GM23248 (cell line): ENCODE measurements around the gene ARHGAP10. TPM values are rescaled to one million over a fixed set of nuclear protein-coding genes. Genes with fewer than 3 reads are reported as not detected.

Source experiments
- DNase-seq: peaks from one replicate; pipeline ENCODE4 v3.0.0-alpha.2; 2015
- H2AFZ ChIP-seq: fragments of 200-600 bp; sonication (generic); 2 replicates; pipeline ENCODE4 v1.6.1; 2016; ENCODE audit warnings: antibody characterized with exemption
- H3F3A ChIP-seq: fragments of 200-600 bp; sonication (generic); 2 replicates; pipeline ENCODE4 v1.6.1; 2016; ENCODE audit warnings: mild to moderate bottlenecking, antibody characterized with exemption, mixed run types; ENCODE audit not compliant: insufficient read depth
- H3K27ac ChIP-seq: fragments of 200-600 bp; sonication (generic); 2 replicates; pipeline ENCODE4 v1.5.1; 2016; ENCODE audit warnings: mild to moderate bottlenecking
- H3K27me3 ChIP-seq: fragments of 200-600 bp; sonication (generic); replicated peaks from 2 replicates; pipeline ENCODE4 v1.6.1; 2016; ENCODE audit warnings: mild to moderate bottlenecking; ENCODE audit not compliant: insufficient read depth
- H3K36me3 ChIP-seq: fragments of 200-600 bp; sonication (generic); 2 replicates; pipeline ENCODE4 v1.6.1; 2016; ENCODE audit warnings: low read depth, mild to moderate bottlenecking
- H3K4me1 ChIP-seq: fragments of 200-600 bp; sonication (generic); 2 replicates; pipeline ENCODE4 v1.6.1; 2016; ENCODE audit warnings: mild to moderate bottlenecking; ENCODE audit not compliant: insufficient read depth
- H3K4me2 ChIP-seq: fragments of 200-600 bp; sonication (generic); one replicate; pipeline ENCODE4 v1.6.1; 2016; ENCODE audit warnings: mild to moderate bottlenecking; ENCODE audit not compliant: unreplicated experiment
- H3K4me3 ChIP-seq: fragments of 200-600 bp; sonication (generic); 2 replicates; pipeline ENCODE4 v1.5.1; 2016; ENCODE audit warnings: mild to moderate bottlenecking
- H3K79me2 ChIP-seq: fragments of 200-600 bp; sonication (generic); 2 replicates; pipeline ENCODE4 v1.6.1; 2016; ENCODE audit warnings: mild to moderate bottlenecking; ENCODE audit not compliant: insufficient read depth
- H3K9ac ChIP-seq: fragments of 200-600 bp; sonication (generic); 2 replicates; pipeline ENCODE4 v1.6.1; 2016; ENCODE audit warnings: mild to moderate bottlenecking
- H3K9me2 ChIP-seq: fragments of 200-600 bp; sonication (generic); 2 replicates; pipeline ENCODE4 v1.6.1; 2016; ENCODE audit warnings: mixed run types, mild to moderate bottlenecking, moderate library complexity; ENCODE audit not compliant: insufficient read depth
- H3K9me3 ChIP-seq: fragments of 200-600 bp; sonication (generic); one replicate; pipeline ENCODE4 v1.6.1; 2017; ENCODE audit warnings: low read depth
- H4K20me1 ChIP-seq: fragments of 200-600 bp; sonication (generic); 2 replicates; pipeline ENCODE4 v1.6.0; 2016; ENCODE audit not compliant: insufficient read depth
- EZH2 ChIP-seq: fragments of 200-600 bp; sonication (generic); IDR thresholded peaks from 2 replicates; pipeline ENCODE4 v1.6.1; 2018; ENCODE audit warnings: antibody characterized with exemption, mild to moderate bottlenecking; ENCODE audit not compliant: insufficient read depth, poor library complexity, severe bottlenecking
- EZH2phosphoT487 ChIP-seq: fragments of 200-600 bp; sonication (generic); IDR thresholded peaks from 2 replicates; pipeline ENCODE4 v1.6.1; 2018; ENCODE audit warnings: antibody characterized with exemption, moderate library complexity, mild to moderate bottlenecking, low read depth; ENCODE audit not compliant: insufficient read depth
- WGBS, 2 experiments: methylation state at CpG; one replicate each; pipeline ENCODE4 v1.1.6; 2015 to 2017; ENCODE audit warnings: low lambda C conversion rate in 2 of 2, low coverage in 1 of 2; ENCODE audit errors: missing lambda C conversion rate in 2 of 2; 5-methylcytosine and 5-hydroxymethylcytosine counted together
- in situ Hi-C: fragments of 300-500 bp; cut with MboI; formaldehyde crosslinking; loops from 2 replicates; pipeline ENCODE4 v1.15.0; 2020
- polyA plus RNA-seq: library from polyadenylated mRNA; unstranded; fragments of >200 nt; fragmentation: Nextera tagmentation; extraction: Ambion mirVana; gene quantifications from 2 replicates; pipeline ENCODE4 v1.2.1, GENCODE V29; 2016
- total RNA-seq: library from RNA; depleted of rRNA; stranded (reverse); fragments of >200 nt; shearing (Covaris generic); gene quantifications from 2 replicates; pipeline ENCODE4 v1.2.3, GENCODE V29; 2014

ARHGAP10 gene
- total and polyA plus RNA-seq, 2 experiments from 2014 or later, result 19.5 to 24.8 TPM

GRCh38 chr4:148073349-148073748, 341.5 kb downstream of the ARHGAP10 start:
- Histone ChIP-seq H3K79me2 (no peaks in the 10 kb centered on the region), H3K9me3 (no peaks in the 10 kb centered on the region), H3K4me1 (no peaks in the 10 kb centered on the region), H3K4me3 (no peak overlapping the region), H3K27me3 (no peaks in the 10 kb centered on the region), H3K27ac (no peak overlapping the region), H3K36me3 (0 out of 2 replicates have a peak, but pooled peaks cover 6% of the 10 kb centered on the region), H3F3A (no peaks in the 10 kb centered on the region), H3K9me2 (no peaks in the 10 kb centered on the region), H3K4me2 (no peak overlapping the region), H2AFZ (no peak overlapping the region), H3K9ac (no peak overlapping the region), H4K20me1 (no peaks in the 10 kb centered on the region)
- 96 to 99% methylated on average over 6 of the region's 6 CpGs for WGBS, 2 experiments
- no peak for DNase-seq
- in situ Hi-C loops, result no loop called here
- TF ChIP-seq EZH2phosphoT487, result no peak
- TF ChIP-seq EZH2, result no peak

- Histone ChIP-seq H3K36me3 (0 out of 2 replicates have a peak, but pooled peaks cover 9% of the 10 kb centered on the region), H2AFZ (no peak overlapping the region), H3F3A (no peaks in the 10 kb centered on the region), H4K20me1 (no peaks in the 10 kb centered on the region), H3K4me1 (no peaks in the 10 kb centered on the region), H3K27me3 (no peaks in the 10 kb centered on the region), H3K4me2 (no peak overlapping the region), H3K27ac (no peak overlapping the region), H3K9me3 (no peaks in the 10 kb centered on the region), H3K79me2 (no peaks in the 10 kb centered on the region), H3K9me2 (no peaks in the 10 kb centered on the region), H3K4me3 (no peak overlapping the region), H3K9ac (no peak overlapping the region)
- DNase-seq, result no peak
- no peak for TF ChIP-seq EZH2phosphoT487
- TF ChIP-seq EZH2, result no peak
- WGBS, 2 experiments, result 98 to 99% methylated on average over 5 of the region's 5 CpGs
- in situ Hi-C loops, result no loop called here
Measured at GRCh38 chr4:148074462-148074861, 342.6 kb downstream of the ARHGAP10 start.

GRCh38 chr4:148075438-148075837, 343.6 kb downstream of the ARHGAP10 start:
- H4K20me1 ChIP-seq, result no peaks in the 10 kb centered on the region
- no peaks in the 10 kb centered on the region for H3K79me2 ChIP-seq
- 97 to 100% methylated on average over 3 of the region's 3 CpGs for WGBS, 2 experiments
- H3K9ac ChIP-seq, result no peak overlapping the region
- no peaks in the 10 kb centered on the region for H3K4me1 ChIP-seq
- no peaks in the 10 kb centered on the region for H3K9me2 ChIP-seq
- H3K9me3 ChIP-seq, result no peaks in the 10 kb centered on the region
- no peak overlapping the region for H3K4me2 ChIP-seq
- no peaks in the 10 kb centered on the region for H3F3A ChIP-seq
- H3K36me3 ChIP-seq, result peaks cover 15% of the 10 kb centered on the region; the same call in 1 of the 2 replicates
- no peak for TF ChIP-seq EZH2phosphoT487
- TF ChIP-seq EZH2, result no peak
- DNase-seq, result no peak
- no peak overlapping the region for H3K27ac ChIP-seq
- in situ Hi-C loops, result no loop called here
- no peaks in the 10 kb centered on the region for H3K27me3 ChIP-seq
- H2AFZ ChIP-seq, result no peak overlapping the region
- H3K4me3 ChIP-seq, result no peak overlapping the region

- no peaks in the 10 kb centered on the region for H3K4me1 ChIP-seq
- H3K9ac ChIP-seq, result no peak overlapping the region
- no peak for TF ChIP-seq EZH2
- TF ChIP-seq EZH2phosphoT487, result no peak
- no peaks in the 10 kb centered on the region for H3F3A ChIP-seq
- H2AFZ ChIP-seq, result no peak overlapping the region
- H3K4me3 ChIP-seq, result no peak overlapping the region
- H3K27ac ChIP-seq, result no peak overlapping the region
- 96 to 98% methylated on average over 5 of the region's 5 CpGs for WGBS, 2 experiments
- peaks cover 15% of the 10 kb centered on the region; the same call in 1 of the 2 replicates for H3K36me3 ChIP-seq
- DNase-seq, result no peak
- no peaks in the 10 kb centered on the region for H3K9me3 ChIP-seq
- in situ Hi-C loops, result no loop called here
- H3K27me3 ChIP-seq, result no peaks in the 10 kb centered on the region
- H4K20me1 ChIP-seq, result no peaks in the 10 kb centered on the region
- H3K4me2 ChIP-seq, result no peak overlapping the region
- H3K9me2 ChIP-seq, result no peaks in the 10 kb centered on the region
- H3K79me2 ChIP-seq, result no peaks in the 10 kb centered on the region
Measured at GRCh38 chr4:148076964-148077363, 345.1 kb downstream of the ARHGAP10 start.

GRCh38 chr4:148077581-148077980, 345.7 kb downstream of the ARHGAP10 start:
- H3K9me3 ChIP-seq, result no peaks in the 10 kb centered on the region
- H2AFZ ChIP-seq, result no peak overlapping the region
- no peak overlapping the region for H3K9ac ChIP-seq
- no peaks in the 10 kb centered on the region for H3K4me1 ChIP-seq
- 100% methylated on average over 1 of the region's 1 CpG for WGBS, 2 experiments
- no peak overlapping the region for H3K4me2 ChIP-seq
- DNase-seq, result no peak
- in situ Hi-C loops, result no loop called here
- H3K27ac ChIP-seq, result no peak overlapping the region
- no peaks in the 10 kb centered on the region for H4K20me1 ChIP-seq
- TF ChIP-seq EZH2 (no peak), EZH2phosphoT487 (no peak)
- H3K27me3 ChIP-seq, result no peaks in the 10 kb centered on the region
- peaks cover 15% of the 10 kb centered on the region; the same call in 1 of the 2 replicates for H3K36me3 ChIP-seq
- H3K4me3 ChIP-seq, result no peak overlapping the region
- H3F3A ChIP-seq, result no peaks in the 10 kb centered on the region
- no peaks in the 10 kb centered on the region for H3K9me2 ChIP-seq
- H3K79me2 ChIP-seq, result no peaks in the 10 kb centered on the region
